OCI-LY7 (cell line): ENCODE data around the gene NPEPL1.

Experiments
- CTCF ChIP-seq: fragments of 200-600 bp; sonication (generic); conservative IDR thresholded peaks from 2 replicates; pipeline ENCODE4 v1.5.1; 2014; ENCODE audit warnings: mild to moderate bottlenecking, antibody characterized with exemption, low read length, moderate library complexity, mixed read lengths
- EZH2phosphoT487 ChIP-seq: fragments of 200-600 bp; sonication (generic); IDR thresholded peaks from 2 replicates; pipeline ENCODE4 v1.6.1; 2018; ENCODE audit warnings: low read depth, borderline replicate concordance, mild to moderate bottlenecking, mixed run types, antibody characterized with exemption, low read length, moderate library complexity, mixed read lengths

- no peak for TF ChIP-seq CTCF
- no peak for TF ChIP-seq EZH2phosphoT487
Measured at GRCh38 chr20:58670102-58670501, 22.5 kb upstream of the NPEPL1 start.
